ENCODE measurements around the gene CEP126.
"Not testable (repeated sequence)": the region's sequence is repeated elsewhere in the genome, so short reads cannot be mapped to it uniquely, and the experiment has no call there.

GRCh38 chr11:101964200-101964599 is 49.4 kb downstream of the CEP126 start:
- not testable (repeated sequence) for TF ChIP-seq MAX (IDR thresholded peaks at IDR 0.05); POLR2AphosphoS5 (IDR thresholded peaks at IDR 0.05; ENCODE audit: low read depth, low read length); CTCF (IDR thresholded peaks at IDR 0.05 in 2 of 3, conservative IDR thresholded peaks at IDR 0.05 in 1 of 3; ENCODE audit: borderline replicate concordance in 1 of 3, insufficient read depth in 1 of 3, low read depth in 2 of 3, low read length in 2 of 3); EGR1 (IDR thresholded peaks at IDR 0.05; ENCODE audit: low read depth); POLR2A (IDR thresholded peaks at IDR 0.05; ENCODE audit: borderline replicate concordance, extremely low read depth, insufficient read depth, insufficient read length); CBX3 (IDR thresholded peaks at IDR 0.05; ENCODE audit: low read depth); FOSL1 (IDR thresholded peaks at IDR 0.05; ENCODE audit: low read depth); TCF7L2 (IDR thresholded peaks at IDR 0.05; ENCODE audit: borderline replicate concordance, extremely low read depth, insufficient read depth, insufficient read length); REST (IDR thresholded peaks at IDR 0.05; ENCODE audit: low read depth); EZH2 (IDR thresholded peaks at IDR 0.05)
